Dermis blood vessel endothelial cell (primary cell): ENCODE measurements around the gene SLC38A9. TPM values are rescaled to one million over a fixed set of nuclear protein-coding genes. Genes with fewer than 3 reads are reported as not detected.
"Not testable (repeated sequence)": the region's sequence is repeated elsewhere in the genome, so short reads cannot be mapped to it uniquely, and the experiment has no call there.

Source experiments
- DNase-seq: peaks from one replicate; pipeline ENCODE4 v3.0.0; 2010
- total RNA-seq: library from RNA; depleted of rRNA; stranded (reverse); fragments of >200 nt; gene quantifications from 2 replicates; pipeline ENCODE4 v1.2.3, GENCODE V29; 2014

Gene SLC38A9
- 39.0 and 50.9 TPM in 2 replicates for total RNA-seq

- DNase-seq = peak; percentile 95
Measured at GRCh38 chr5:55712023-55712859, at the start of gene SLC38A9. SLC38A9 (minus strand) TSS chr5:55712324; CDS start chr5:55697958, 14,366 bp downstream.

GRCh38 chr5:55761721-55762120 is 49.6 kb upstream of the SLC38A9 start:
- not testable (repeated sequence) for DNase-seq

- no peak for DNase-seq
Measured at GRCh38 chr5:55758714-55759113, 46.6 kb upstream of the SLC38A9 start.

- DNase-seq = no peak
Measured at GRCh38 chr5:55758231-55758630, 46.1 kb upstream of the SLC38A9 start.

- no peak for DNase-seq
Measured at GRCh38 chr5:55750499-55750898, 38.4 kb upstream of the SLC38A9 start.

- no peak for DNase-seq
Measured at GRCh38 chr5:55750063-55750462, 37.9 kb upstream of the SLC38A9 start.

GRCh38 chr5:55749387-55749786 is 37.3 kb upstream of the SLC38A9 start:
- no peak for DNase-seq

GRCh38 chr5:55747778-55748318 is 35.7 kb upstream of the SLC38A9 start:
- no peak for DNase-seq

- no peak for DNase-seq
Measured at GRCh38 chr5:55742778-55743177, 30.7 kb upstream of the SLC38A9 start.

- no peak for DNase-seq
Measured at GRCh38 chr5:55737793-55738192, 25.7 kb upstream of the SLC38A9 start, which contains the start of gene DDX4. DDX4 (plus strand) TSS chr5:55738061; CDS start chr5:55738964, 903 bp downstream.

GRCh38 chr5:55734658-55735057 is 22.5 kb upstream of the SLC38A9 start:
- no peak for DNase-seq

GRCh38 chr5:55732585-55732984 is 20.5 kb upstream of the SLC38A9 start:
- DNase-seq = no peak

- DNase-seq = no peak
Measured at GRCh38 chr5:55731848-55732247, 19.7 kb upstream of the SLC38A9 start.

- peak; percentile 56 for DNase-seq
Measured at GRCh38 chr5:55724281-55724680, 12.2 kb upstream of the SLC38A9 start.

- no peak for DNase-seq
Measured at GRCh38 chr5:55720188-55720703, 8.1 kb upstream of the SLC38A9 start.

GRCh38 chr5:55719026-55719425 is 6.9 kb upstream of the SLC38A9 start:
- DNase-seq = not testable (repeated sequence)

- DNase-seq = no peak
Measured at GRCh38 chr5:55715519-55716078, 3.5 kb upstream of the SLC38A9 start.

GRCh38 chr5:55714749-55715148 is 2.6 kb upstream of the SLC38A9 start:
- DNase-seq = no peak

GRCh38 chr5:55714339-55714738 is 2.2 kb upstream of the SLC38A9 start:
- peak; percentile 10 for DNase-seq

GRCh38 chr5:55713871-55714270 is 1.7 kb upstream of the SLC38A9 start:
- DNase-seq = no peak

GRCh38 chr5:55711507-55712022 is 559 bp downstream of the SLC38A9 start:
- DNase-seq = peak; percentile 6

GRCh38 chr5:55708732-55709131 is 3.4 kb downstream of the SLC38A9 start:
- DNase-seq = no peak

- DNase-seq = no peak
Measured at GRCh38 chr5:55706230-55706629, 5.9 kb downstream of the SLC38A9 start.
